ENCODE results near the gene TIMM17B. TPM values are rescaled to one million over a fixed set of nuclear protein-coding genes. Genes with fewer than 3 reads are reported as not detected.

The TIMM17B gene
- total RNA-seq, 1 donor from 2014 or later: 58.2 TPM

GRCh38 chrX:48910926-48911411 is 13.4 kb upstream of the TIMM17B start:
- H3K4me3 Mint-ChIP-seq (ENCODE audit: unreplicated experiment): peak overlapping the region; percentile 98
- H3K27me3 Mint-ChIP-seq (ENCODE audit: low read depth, unreplicated experiment): no peaks in the 10 kb centered on the region
- peak overlapping the region; percentile 99 for H3K27ac Mint-ChIP-seq (ENCODE audit: unreplicated experiment)
- Histone ChIP-seq H3K27ac (ENCODE audit: low read depth, low read length) (peak overlapping the region; percentile 79), H3K4me2 (ENCODE audit: low read length) (peak overlapping the region; percentile 97), H3K79me2 (ENCODE audit: insufficient read depth, low read length) (peaks cover 32% of the 10 kb centered on the region), H3K9ac (ENCODE audit: low read length) (peak overlapping the region; percentile 99), H3K27me3 (ENCODE audit: insufficient read depth, low read length) (no peaks in the 10 kb centered on the region), H3K4me3 (ENCODE audit: insufficient read depth, low read depth, low read length) (peak overlapping the region; percentile 98), H2AFZ (ENCODE audit: low read depth, low read length) (peak overlapping the region; percentile 62), H3K9me3 (ENCODE audit: insufficient read depth, low read depth, low read length) (no peaks in the 10 kb centered on the region), H3K36me3 (ENCODE audit: insufficient read depth, low read length) (peaks cover 2% of the 10 kb centered on the region), H4K20me1 (ENCODE audit: insufficient read depth, low read length) (peaks cover 15% of the 10 kb centered on the region), H3K4me1 (ENCODE audit: insufficient read depth, low read length) (peaks cover 11% of the 10 kb centered on the region)
- no peaks in the 10 kb centered on the region for H3K9me3 Mint-ChIP-seq (ENCODE audit: unreplicated experiment)
- peak; percentile 52 for FAIRE-seq
- DNase-seq (ENCODE audit: low read depth): no peak
- peaks cover 1% of the 10 kb centered on the region for H3K4me1 Mint-ChIP-seq (ENCODE audit: low read depth, unreplicated experiment)
- peaks cover 4% of the 10 kb centered on the region for H3K36me3 Mint-ChIP-seq (ENCODE audit: low read depth, unreplicated experiment)
- TF ChIP-seq, protein P1, sequence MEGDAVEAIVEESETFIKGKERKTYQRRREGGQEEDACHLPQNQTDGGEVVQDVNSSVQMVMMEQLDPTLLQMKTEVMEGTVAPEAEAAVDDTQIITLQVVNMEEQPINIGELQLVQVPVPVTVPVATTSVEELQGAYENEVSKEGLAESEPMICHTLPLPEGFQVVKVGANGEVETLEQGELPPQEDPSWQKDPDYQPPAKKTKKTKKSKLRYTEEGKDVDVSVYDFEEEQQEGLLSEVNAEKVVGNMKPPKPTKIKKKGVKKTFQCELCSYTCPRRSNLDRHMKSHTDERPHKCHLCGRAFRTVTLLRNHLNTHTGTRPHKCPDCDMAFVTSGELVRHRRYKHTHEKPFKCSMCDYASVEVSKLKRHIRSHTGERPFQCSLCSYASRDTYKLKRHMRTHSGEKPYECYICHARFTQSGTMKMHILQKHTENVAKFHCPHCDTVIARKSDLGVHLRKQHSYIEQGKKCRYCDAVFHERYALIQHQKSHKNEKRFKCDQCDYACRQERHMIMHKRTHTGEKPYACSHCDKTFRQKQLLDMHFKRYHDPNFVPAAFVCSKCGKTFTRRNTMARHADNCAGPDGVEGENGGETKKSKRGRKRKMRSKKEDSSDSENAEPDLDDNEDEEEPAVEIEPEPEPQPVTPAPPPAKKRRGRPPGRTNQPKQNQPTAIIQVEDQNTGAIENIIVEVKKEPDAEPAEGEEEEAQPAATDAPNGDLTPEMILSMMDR (IDR thresholded peaks at IDR 0.05; ENCODE audit: insufficient read depth, low read depth, low read length): no peak
- no peak for TF ChIP-seq EZH2 (IDR thresholded peaks at IDR 0.05; ENCODE audit: insufficient read depth, low read length)

DNA sequence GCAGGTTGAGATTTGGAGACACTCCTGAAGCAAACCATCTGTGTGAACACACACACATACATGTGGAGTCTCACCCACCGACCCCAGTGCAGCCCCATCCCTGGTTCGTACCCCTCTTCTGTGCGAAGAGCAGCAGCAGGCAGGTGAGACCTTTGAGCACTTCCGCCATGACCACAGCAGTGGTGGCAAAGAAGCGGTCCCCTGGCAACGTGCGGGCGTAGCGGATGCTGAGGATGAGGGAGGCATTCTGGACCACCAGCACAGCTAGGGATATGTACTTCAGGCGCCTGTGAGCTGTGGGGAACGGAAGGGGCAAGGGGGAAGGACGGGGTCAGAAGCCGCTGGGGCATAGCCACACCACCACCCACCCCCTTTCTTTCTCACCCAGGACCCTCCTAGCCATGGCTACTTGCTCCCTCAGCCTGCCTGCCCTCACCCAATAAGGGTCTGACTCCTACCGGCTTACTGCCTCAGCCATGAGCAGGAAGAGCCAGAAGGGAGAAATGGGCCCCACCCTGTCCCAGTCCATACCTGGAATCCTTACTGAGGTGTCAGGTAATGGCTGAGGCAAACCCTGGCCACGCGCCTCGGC is 12.2 kb upstream of the TIMM17B start:
- peak overlapping the region; percentile 98 for H3K4me3 ChIP-seq (ENCODE audit: insufficient read depth, low read depth, low read length)
- Mint-ChIP-seq H3K4me3 (ENCODE audit: unreplicated experiment) (peak overlapping the region; percentile 98), H3K27me3 (ENCODE audit: low read depth, unreplicated experiment) (no peaks in the 10 kb centered on the region), H3K4me1 (ENCODE audit: low read depth, unreplicated experiment) (peaks cover 1% of the 10 kb centered on the region), H3K9me3 (ENCODE audit: unreplicated experiment) (no peaks in the 10 kb centered on the region), H3K36me3 (ENCODE audit: low read depth, unreplicated experiment) (peaks cover 4% of the 10 kb centered on the region), H3K27ac (ENCODE audit: unreplicated experiment) (no peak overlapping the region)
- peaks cover 2% of the 10 kb centered on the region for H3K36me3 ChIP-seq (ENCODE audit: insufficient read depth, low read length)
- H3K79me2 ChIP-seq (ENCODE audit: insufficient read depth, low read length): peaks cover 36% of the 10 kb centered on the region
- no peaks in the 10 kb centered on the region for H3K9me3 ChIP-seq (ENCODE audit: insufficient read depth, low read depth, low read length)
- TF ChIP-seq EZH2 (IDR thresholded peaks at IDR 0.05; ENCODE audit: insufficient read depth, low read length): no peak
- TF ChIP-seq, protein P1 (IDR thresholded peaks at IDR 0.05; ENCODE audit: insufficient read depth, low read depth, low read length): no peak
- peak overlapping the region; percentile 99 for H3K9ac ChIP-seq (ENCODE audit: low read length)
- H4K20me1 ChIP-seq (ENCODE audit: insufficient read depth, low read length): peaks cover 20% of the 10 kb centered on the region
- H3K4me2 ChIP-seq (ENCODE audit: low read length): peak overlapping the region; percentile 97
- no peak for DNase-seq (ENCODE audit: low read depth)
- H3K4me1 ChIP-seq (ENCODE audit: insufficient read depth, low read length): peaks cover 11% of the 10 kb centered on the region
- no peak overlapping the region for H3K27ac ChIP-seq (ENCODE audit: low read depth, low read length)
- H3K27me3 ChIP-seq (ENCODE audit: insufficient read depth, low read length): no peaks in the 10 kb centered on the region
- no peak overlapping the region for H2AFZ ChIP-seq (ENCODE audit: low read depth, low read length)
- FAIRE-seq: no peak

- Mint-ChIP-seq H3K9me3 (ENCODE audit: unreplicated experiment) (no peaks in the 10 kb centered on the region), H3K27me3 (ENCODE audit: low read depth, unreplicated experiment) (no peaks in the 10 kb centered on the region), H3K36me3 (ENCODE audit: low read depth, unreplicated experiment) (peaks cover 2% of the 10 kb centered on the region), H3K27ac (ENCODE audit: unreplicated experiment) (no peak overlapping the region), H3K4me1 (ENCODE audit: low read depth, unreplicated experiment) (peaks cover 1% of the 10 kb centered on the region), H3K4me3 (ENCODE audit: unreplicated experiment) (no peak overlapping the region)
- H3K4me1 ChIP-seq (ENCODE audit: insufficient read depth, low read length): peaks cover 11% of the 10 kb centered on the region
- FAIRE-seq (no peak), DNase-seq (ENCODE audit: low read depth) (no peak)
- H3K79me2 ChIP-seq (ENCODE audit: insufficient read depth, low read length): peaks cover 36% of the 10 kb centered on the region
- TF ChIP-seq, protein P1 (IDR thresholded peaks at IDR 0.05; ENCODE audit: insufficient read depth, low read depth, low read length): no peak
- TF ChIP-seq EZH2 (IDR thresholded peaks at IDR 0.05; ENCODE audit: insufficient read depth, low read length): no peak
- no peak overlapping the region for H3K4me3 ChIP-seq (ENCODE audit: insufficient read depth, low read depth, low read length)
- no peak overlapping the region for H2AFZ ChIP-seq (ENCODE audit: low read depth, low read length)
- H3K36me3 ChIP-seq (ENCODE audit: insufficient read depth, low read length): peaks cover 6% of the 10 kb centered on the region
- H3K27ac ChIP-seq (ENCODE audit: low read depth, low read length): no peak overlapping the region
- no peaks in the 10 kb centered on the region for H3K27me3 ChIP-seq (ENCODE audit: insufficient read depth, low read length)
- H3K4me2 ChIP-seq (ENCODE audit: low read length): no peak overlapping the region
- peaks cover 27% of the 10 kb centered on the region for H4K20me1 ChIP-seq (ENCODE audit: insufficient read depth, low read length)
- H3K9me3 ChIP-seq (ENCODE audit: insufficient read depth, low read depth, low read length): no peaks in the 10 kb centered on the region
- no peak overlapping the region for H3K9ac ChIP-seq (ENCODE audit: low read length)
Observed at GRCh38 chrX:48908600-48908999, 11.0 kb upstream of the TIMM17B start.
